GM18519 (cell line): Measurements from ENCODE around the gene TMEM132D.

Source experiments
- ATAC-seq: cut with Tn5 transposase; IDR thresholded peaks from one replicate; pipeline ENCODE4 v1.9.1; 2021; ENCODE audit warnings: mild to moderate bottlenecking, moderate library complexity; ENCODE audit not compliant: unreplicated experiment, low FRiP score

The TMEM132D gene

DNA sequence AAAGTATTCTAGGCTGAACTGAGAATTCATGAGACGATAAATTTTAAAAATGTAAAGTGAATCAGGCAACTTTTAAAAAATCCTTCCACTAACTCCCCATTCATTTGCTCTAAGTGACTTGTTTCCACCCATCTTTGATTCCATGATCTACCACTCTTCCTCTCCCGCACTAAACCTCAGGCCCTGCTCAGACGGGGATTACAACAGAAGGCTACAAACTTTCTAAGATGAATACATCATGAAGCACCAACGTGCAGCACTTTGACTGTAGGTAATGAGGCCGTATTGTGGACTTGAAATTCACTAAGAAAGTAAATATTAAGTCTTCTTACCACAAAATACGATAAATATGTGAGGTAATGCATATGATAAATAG lies 30.0 kb downstream of the TMEM132D start:
- no peak for ATAC-seq

DNA sequence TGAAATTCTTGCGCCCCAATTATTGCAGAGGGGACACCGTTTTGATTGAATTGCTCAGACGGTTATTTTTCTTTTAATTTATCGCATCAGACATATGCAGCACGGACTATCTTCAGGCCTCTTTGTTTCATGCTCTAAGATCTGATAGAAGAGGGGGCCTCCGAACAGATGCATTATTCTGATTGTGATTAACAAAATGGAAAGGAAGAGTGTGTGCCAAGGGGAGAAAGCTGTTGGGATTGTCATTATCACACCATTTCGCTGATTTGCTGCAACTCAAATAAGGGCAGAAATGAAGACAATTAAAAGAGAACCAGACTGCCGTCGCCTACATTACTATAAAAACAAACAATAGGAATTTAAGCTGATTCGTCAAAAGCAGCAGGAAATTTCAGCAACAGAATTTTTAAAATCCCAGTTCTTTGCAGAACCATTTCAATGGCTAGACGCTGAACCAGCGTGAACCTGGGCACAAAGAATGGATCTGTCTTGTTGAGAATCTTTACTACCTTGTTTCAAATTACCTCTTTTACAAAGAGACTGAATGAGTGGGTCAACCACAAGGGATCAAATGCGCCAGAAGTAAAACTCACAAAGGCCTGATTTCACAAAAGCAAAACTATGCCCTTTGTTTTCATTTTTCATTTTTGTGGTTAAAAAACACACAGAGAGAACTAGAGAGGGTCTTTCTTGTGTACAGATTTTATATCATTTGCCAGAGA lies 30.6 kb downstream of the TMEM132D start:
- no peak for ATAC-seq

DNA sequence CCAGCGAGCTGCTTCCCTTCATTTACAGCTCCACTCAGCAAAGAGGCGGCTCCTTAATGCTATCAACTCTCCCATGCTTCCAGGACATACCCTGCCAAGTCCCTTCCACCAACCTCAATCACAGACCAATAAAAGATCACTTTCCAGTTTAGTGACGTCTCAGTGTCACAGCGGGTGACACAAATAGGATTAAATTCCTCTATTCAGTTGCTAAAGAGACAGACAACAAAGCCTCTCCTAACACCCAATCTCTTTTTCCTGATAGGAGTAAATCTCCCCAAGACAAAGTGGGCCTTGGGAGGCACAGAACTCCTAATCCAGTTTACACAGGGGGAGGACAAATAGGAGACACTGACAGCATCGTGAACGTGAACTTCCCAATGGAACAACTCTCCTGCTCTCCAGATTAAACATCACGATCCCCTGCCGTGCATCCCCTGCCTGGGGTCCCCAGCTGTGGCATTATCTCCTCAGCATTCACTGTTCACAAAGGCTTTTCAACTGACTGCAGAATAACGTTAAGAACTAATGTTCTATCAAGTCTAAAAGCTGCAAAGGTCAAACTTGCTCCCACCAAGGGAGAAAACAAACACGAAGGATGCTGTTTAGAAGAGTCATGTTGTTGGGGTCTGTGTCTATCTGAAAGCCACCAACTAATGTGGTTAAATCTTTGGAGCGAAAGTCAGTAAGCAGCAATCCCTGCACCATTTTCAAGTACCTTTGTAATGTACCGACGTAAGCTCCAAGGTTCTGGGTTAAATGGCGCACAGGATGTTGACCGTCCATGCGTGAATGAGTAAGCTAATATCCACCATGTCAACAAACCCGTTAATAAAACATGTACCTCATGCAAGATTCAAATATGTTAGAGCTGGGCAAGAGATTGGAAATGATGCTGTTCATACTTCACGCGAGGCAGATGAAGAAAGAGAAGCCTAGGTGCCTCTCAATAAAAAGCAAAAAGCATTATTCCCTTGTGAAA lies 31.5 kb downstream of the TMEM132D start:
- ATAC-seq = no peak

DNA sequence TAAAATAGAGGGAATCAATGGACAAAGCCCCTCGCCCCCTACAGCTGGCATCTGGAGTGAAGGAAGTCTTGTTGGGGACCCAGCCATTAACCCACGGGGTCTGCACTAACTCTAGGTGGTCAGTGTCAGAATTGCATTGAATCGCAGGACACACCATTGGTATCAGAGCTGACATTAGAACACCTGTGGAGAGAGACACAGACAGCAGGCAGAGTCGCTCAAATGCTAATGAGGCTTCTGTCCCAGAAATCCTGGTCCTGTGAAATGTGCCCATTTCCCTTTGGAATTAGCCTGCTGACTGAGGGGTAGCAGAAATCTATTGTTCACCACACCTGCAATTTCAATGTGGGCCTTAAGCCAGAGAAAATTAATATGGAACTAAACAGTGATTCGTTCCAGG lies 33.0 kb downstream of the TMEM132D start:
- no peak for ATAC-seq

DNA sequence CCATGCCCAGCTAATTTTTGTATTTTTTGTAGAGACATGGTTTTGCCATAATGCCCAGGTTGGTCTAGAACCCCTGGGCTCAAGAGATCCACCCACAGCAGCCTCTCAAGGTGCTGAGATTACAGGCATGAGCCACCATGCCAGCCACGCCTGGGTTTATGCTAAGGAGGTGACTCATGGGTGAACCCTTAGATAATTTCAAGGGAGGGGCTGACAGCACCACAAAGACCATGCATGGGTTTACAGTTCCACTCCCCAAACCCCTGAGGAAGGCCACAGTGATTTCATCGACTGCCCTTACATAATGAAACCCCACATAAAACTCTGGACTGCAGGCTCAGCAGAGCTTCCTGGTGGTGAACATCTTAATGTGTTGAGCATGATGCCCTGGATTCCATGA lies 33.7 kb downstream of the TMEM132D start:
- no peak for ATAC-seq

DNA sequence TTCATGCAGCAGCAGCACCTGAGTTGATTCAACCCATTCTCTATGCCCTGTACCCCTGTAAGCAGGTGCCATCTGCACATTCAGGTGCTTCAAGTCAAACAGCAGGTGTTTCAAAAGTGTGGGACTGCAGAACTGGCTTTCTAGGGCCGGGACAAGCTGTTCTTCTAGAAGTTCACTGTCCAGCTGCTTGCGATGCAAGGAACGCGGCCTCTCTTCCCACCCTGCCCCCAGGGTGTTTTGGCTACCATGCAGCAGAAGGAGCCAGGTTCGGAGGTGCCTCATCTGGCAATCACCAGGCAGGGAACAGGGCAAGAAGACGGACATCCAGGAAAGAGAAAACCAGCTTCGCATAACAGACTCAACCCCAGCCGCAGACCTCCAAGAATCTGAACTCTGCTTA lies 35.2 kb downstream of the TMEM132D start:
- no peak for ATAC-seq

DNA sequence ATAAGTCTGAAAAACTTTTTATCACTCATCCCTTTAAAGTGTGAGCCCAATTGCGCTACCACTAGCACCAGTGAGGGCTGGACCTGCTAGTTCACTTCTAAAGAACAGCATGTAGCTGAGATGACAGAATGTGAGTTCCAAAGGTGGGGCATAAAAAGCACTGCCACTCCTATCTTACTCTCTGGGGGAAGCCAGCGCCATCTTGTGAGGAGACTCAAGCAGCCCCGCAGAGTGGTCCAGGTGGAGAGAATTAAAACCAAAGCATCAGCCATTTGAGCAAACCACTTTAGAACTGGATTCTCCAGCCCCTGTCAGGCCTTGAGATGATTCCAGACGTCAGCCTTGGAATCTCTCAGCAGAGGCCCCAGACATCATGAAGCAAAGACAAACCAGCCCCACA lies 39.9 kb downstream of the TMEM132D start:
- ATAC-seq = no peak

DNA sequence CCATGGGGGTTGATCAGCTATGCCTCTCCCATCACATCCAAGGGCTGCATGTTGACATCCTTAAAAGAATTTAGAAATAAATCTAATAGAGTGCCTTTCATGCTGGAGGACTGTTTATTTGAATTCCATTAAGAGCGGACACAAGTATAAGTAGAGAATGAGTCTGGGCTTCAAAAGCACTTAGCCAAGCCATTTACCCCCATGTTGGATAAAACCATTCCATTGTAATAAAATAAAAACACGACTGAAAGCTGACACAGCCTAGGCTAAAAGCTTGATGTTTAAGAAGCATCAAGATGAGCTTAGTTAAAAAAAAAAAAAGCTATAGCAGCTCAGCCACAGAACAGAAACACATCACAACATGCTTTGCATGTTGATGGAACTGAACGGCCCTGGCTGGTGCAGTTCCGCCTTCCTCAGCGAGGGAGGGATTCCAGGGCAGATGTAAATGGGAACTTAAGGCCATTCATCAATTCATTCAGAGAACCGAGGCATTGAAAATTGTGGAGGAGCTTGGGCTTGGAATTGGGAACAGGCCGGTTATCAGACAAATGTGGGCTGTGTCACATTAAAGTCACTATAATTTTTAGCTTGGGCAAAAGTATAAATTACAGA lies 41.2 kb downstream of the TMEM132D start:
- no peak for ATAC-seq

DNA sequence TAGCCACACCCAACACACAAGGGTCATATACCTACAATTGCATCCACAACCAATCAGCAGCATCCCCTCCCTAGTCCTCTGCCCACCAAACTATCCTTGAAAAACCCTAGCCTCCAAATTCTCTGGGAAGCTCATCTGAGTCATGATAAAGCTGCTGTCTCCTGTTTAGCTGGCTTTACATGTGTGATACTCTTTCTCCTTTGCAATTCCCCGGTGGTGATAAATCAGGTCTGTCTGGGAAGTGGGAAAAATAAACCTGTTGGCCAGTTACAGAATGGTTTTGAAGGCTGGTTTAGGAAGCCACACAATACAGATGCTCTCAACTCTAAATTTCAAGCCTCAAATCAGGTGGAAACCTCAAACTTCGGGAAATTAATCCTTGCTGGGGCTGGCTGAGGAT lies 41.9 kb downstream of the TMEM132D start:
- ATAC-seq = no peak

DNA sequence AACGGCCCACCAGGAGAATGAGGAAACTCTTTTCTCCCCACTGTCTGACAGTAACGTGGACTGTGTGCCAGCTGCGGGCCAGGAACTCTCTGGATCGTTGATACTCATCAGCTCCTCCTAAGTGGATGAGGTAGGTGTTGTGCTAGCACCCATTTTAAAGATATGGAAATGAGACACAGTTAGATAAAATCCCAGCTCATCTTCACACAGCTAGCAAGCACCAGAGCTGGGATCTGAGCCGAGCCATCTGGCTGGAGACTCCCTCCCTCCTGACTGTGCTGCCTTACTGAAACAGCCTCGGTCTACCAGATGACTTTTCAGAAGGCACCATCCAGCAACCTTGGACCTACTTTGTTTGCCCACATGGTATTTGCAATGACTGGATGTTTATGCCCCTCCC lies 49.2 kb downstream of the TMEM132D start:
- ATAC-seq = no peak

DNA sequence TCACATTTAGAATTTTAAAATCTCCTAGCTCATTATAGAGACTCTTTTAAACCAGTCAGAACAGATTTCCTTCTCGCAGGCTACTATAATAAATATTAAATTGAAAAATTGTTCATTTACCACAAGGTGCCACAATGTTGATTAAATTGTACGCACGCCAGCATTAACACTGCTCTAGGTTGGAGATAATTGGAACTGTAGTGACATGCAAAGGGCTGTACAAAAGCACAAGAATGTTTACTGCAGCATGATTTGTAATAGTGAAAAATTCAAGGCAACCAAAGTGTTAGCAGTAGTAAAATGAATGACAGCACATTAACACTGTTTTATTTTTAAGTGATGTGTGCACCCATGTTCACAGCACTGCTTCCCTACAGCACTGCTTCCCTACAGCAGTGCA lies 52.5 kb downstream of the TMEM132D start:
- no peak for ATAC-seq

DNA sequence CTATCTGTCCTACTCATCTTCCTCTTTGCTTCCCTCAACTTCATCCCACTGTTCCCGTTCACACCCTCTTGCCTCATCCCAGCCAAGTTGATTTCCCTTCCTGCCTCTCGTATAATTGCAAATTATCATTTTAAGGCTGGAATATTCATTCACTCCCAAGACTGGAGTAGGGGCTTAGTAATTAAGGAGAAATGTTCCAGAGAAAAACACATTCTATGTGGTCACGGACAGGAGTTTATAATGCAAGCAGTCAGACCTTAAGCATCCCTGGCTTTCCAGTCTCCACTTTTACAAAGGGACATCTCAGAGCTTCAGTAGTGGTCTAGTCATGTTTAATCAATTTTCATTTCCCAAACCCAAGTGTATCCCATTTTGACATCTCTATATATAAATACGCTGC lies 54.9 kb downstream of the TMEM132D start:
- no peak for ATAC-seq

DNA sequence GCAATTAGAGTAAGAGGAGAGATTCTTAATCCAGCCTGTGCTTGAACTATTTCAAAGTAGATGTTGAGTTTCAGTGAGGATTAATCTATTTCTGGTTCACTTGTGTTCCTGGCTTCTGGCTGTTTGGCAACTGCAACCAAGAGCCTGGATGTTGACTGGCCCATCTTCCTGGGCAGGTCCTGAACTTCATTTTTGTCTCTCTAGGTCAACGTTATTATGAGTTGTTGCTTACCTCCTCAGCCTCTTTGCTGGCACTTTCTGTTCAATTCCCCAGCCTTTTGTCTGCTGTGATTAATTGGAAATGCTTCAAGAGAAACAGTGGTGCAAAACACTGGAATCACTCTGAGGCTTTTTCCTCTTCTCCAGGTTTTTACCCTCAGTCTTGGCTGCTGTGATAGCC lies 56.8 kb downstream of the TMEM132D start:
- no peak for ATAC-seq

DNA sequence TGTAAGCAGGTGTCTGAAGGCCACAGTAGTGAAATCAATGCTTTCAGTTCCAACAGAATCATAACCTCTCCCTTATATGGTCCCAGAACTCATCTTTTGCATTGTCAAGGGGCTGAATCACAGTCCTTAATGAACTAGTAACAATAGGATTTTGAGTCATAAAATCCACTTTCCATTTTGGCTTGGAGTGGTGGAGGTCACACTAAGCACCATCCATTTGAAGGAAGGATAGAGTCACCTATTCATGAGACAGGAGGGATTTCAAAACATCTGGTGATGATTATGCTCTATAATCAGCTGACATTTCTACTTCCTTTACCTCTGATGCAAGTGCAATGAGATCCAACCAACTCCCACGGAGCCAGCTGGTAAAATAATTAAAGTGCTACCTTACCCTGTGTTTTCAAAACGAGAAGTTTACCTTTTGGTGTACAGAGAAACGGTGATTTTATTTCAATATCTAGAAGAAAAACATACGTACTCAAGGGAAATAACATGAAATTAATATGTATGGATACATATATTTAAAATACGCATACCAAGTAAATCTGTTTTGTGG lies 59.1 kb downstream of the TMEM132D start:
- no peak for ATAC-seq

DNA sequence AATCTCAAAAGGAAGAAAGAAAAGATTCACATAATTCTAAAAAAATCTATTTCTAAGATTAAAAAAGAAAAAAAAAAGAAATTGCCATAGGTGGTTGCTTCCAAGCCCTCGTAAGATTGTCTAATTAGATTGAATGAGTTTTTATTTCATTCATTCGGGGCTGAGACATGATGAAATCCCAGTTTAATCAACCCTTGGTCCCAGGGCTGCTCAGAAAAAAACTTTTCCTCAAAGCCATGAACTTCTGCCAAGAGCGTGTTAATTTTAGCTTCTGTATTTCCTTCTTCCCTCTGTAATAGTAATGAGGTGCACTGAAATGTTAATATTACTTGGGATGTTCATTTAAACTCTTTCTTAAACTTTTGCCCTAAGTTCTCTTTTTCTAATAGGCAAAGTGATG lies 62.6 kb downstream of the TMEM132D start:
- ATAC-seq = no peak

DNA sequence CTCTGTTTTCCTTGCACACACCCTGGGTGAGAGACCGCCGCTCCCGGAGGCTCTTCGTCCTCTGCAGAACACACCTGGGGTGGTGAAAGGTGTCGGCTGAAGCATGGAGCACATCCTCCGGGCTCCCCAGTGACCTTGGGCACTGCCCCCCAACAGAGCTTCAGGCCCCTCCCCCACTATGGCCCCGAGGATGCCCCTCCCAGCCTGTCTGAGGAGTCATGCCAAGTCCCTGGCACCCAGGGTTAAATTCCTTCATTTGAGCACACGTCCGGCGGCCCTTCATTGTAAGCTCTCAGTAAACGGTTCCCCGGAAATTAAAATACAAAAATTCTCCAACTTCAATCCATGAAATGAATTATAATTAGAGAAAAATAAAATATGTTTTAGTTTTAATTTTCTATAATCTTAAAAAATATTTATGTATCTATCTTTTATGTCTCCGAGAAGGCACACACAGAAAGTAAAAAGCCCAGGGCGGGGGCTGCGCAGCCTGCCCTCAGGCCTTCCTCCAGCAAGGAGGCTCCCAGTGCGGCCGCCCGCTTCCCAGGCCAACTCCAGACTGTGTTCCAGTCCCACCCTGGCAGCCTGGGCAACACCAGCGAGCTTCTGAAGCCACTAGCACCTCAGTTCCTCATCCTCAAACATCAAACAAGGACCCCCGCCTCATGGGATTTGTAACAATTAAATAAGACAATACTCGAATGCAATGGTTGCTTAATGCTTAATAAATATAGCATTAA lies 63.5 kb downstream of the TMEM132D start:
- ATAC-seq = no peak

DNA sequence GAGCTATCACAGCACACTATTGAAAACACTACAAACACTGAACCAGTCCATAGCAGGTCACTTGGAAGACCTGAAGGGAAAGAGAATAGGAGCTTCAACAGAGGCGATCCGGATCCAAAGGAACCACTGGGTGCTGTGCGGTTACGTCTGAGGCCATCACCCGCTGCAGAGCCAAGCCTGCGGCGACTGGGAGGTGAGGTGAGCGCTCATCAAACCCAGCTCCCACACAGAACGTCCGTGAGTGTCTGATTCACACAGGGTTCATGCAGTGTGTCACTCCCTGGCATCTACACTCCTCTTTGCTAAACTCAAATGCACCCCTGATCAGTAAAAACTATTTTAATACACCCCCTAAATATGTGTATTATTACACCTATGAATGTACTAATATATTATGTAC lies 64.1 kb downstream of the TMEM132D start:
- no peak for ATAC-seq

DNA sequence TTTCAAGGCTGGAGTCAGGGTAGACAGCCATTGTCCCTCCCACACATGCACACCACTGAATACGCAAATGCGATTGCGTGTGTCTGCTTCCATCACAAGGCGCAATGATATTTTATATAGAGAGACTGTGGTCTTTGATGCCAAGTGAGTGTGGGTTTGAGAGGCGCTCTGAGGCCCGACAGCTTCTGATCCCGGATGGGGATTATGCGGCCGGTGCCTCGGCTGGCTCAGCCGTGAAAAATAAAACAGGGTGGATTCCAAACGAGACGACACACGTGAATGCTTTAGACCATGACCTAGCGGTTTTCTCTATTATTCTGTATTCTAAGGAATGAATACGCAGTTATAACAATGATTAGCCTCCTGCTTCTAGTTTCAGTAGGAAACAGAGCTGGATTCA lies 72.5 kb downstream of the TMEM132D start:
- ATAC-seq = no peak

DNA sequence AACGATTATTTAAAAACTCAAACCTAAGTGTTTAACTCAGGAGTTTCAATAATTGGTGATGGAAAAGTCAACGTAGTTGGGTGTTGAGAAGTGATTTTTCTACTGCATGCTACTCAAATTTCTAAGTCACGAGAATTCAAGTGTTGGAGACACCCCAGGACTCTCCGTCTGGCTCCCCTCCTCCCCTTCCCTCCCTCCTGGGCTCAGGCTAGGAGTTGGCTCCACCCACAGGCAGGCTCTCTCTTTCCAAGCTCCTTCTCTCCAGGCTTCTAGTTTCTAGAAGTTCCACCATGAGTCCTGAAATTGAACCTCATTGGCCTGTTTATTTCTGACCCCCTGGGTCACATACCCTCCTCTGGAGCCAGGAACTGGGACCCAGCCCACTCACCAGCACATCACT lies 73.0 kb downstream of the TMEM132D start:
- no peak for ATAC-seq

DNA sequence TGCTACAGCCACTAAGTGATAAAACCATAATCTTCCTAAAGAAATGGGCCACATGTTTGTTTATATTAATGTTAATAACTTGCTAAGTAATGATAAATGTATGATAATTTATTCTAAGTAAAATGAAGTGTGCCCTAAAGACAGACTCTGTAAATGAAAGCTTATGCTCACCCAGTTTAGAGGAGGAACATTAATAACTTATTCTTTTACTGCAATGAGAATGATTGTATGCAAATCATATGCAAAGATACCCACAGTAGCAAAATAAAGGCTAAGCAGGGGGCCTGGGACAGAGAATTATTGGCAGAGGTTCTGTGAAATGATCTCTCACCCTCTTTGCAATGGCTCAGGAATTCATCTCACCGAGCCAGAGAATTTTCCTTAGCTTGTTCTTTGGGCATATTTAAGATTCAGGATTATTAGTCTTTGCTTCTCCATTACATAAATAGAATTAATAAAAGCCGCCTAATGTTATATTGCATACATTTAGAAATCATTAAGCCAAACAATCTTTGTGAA lies 75.9 kb downstream of the TMEM132D start:
- no peak for ATAC-seq
